Measurements from ENCODE around the gene BCAT1. TPM values are rescaled to one million over a fixed set of nuclear protein-coding genes. Genes with fewer than 3 reads are reported as not detected.
A peak's percentile ranks its signal among the peaks of the same experiment; 100 is the strongest.

Gene BCAT1
- total and polyA plus RNA-seq, 2 donors (not counting 3 experiments of a cell fraction or from before 2014, with no cell fraction given) = 21.6 to 267 TPM

DNA sequence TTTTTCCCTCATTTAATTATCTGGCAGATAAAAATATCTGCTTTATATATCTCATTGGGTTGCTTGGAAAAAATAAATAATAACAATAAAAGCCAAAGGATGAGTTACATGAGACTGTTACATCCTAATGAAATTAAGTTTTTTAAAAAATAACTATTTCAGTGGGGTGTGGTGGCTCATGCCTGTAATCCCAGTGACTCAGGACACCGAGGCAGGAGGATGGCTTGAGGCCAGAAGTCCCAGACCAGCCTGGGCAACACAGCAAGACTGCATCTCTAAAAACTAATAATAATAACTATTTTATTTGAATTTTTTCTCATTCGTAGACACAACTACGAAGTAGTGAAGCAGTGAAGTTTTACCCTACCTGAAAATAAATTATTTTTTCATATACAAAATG, 103.3 kb downstream of the BCAT1 start:
- H3K4me3 ChIP-seq (replicated peaks in 1 of 3; ENCODE audit: insufficient read depth in 1 of 3, low read depth in 1 of 3, low read length in 3 of 3) = no peak overlapping the region
- H3K79me2 ChIP-seq (ENCODE audit: control insufficient read depth, insufficient read depth, low read length) = peaks cover 7% of the 10 kb centered on the region
- no peak overlapping the region for H3K9ac ChIP-seq (replicated peaks; ENCODE audit: extremely low read depth, insufficient read depth, low read length)
- H3K4me2 ChIP-seq (ENCODE audit: insufficient read depth, low read length) = no peak overlapping the region
- peak; percentile 19 for TF ChIP-seq FOS (IDR thresholded peaks at IDR 0.05; ENCODE audit: borderline replicate concordance, insufficient read depth, low read length)
- TF ChIP-seq POLR2A (IDR thresholded peaks at IDR 0.05; ENCODE audit: low read depth, low read length) = no peak
- no TSS peak for BruUV-seq (replicated peaks)
- no peaks in the 10 kb centered on the region for H3K9me1 ChIP-seq (replicated peaks; ENCODE audit: control insufficient read depth, extremely low read depth, insufficient read depth, low read length)
- FAIRE-seq (no peak), DNase-seq (ENCODE audit: low read depth, low spot score) (no peak)
- H3K9me3 ChIP-seq (replicated peaks; ENCODE audit: control insufficient read depth, insufficient read depth, low read length) = no peaks in the 10 kb centered on the region
- no peak overlapping the region for H3K27ac ChIP-seq (ENCODE audit: insufficient read depth, low read depth, low read length)
- CTCF ChIA-PET = interaction anchor here (1.0 to 1.3 kb wide), 2 partner anchors 8 to 11 kb away, joined by 3 to 5 read pairs; no protein-coding TSS in a partner anchor
- dilution Hi-C loops (cut with MboI; ENCODE audit: extremely low pct_ligation_motif_present, low sequenced_read_pairs) (no loop called here), intact Hi-C loops (cut with micrococcal nuclease) (no loop called here)
- H4K20me1 ChIP-seq (replicated peaks; ENCODE audit: control insufficient read depth, extremely low read depth, insufficient read depth, low read length) = no peaks in the 10 kb centered on the region
- no peak overlapping the region for H2AFZ ChIP-seq (ENCODE audit: low read depth, low read length)
- POLR2A ChIA-PET = interaction anchor here (0.6 kb wide), 1 partner anchor 101 kb away, joined by 4 read pairs; no protein-coding TSS in a partner anchor
- no peaks in the 10 kb centered on the region for H3K27me3 ChIP-seq (ENCODE audit: control insufficient read depth in 2 of 2, insufficient read depth in 2 of 2, low read length in 2 of 2)
- H3K36me3 ChIP-seq (ENCODE audit: control insufficient read depth in 2 of 2, extremely low read depth in 1 of 2, insufficient read depth in 2 of 2, low read length in 2 of 2) = peaks cover 11 to 20% of the 10 kb centered on the region in 2 experiments
- peaks cover 5% of the 10 kb centered on the region for H3K4me1 ChIP-seq (ENCODE audit: control insufficient read depth, extremely low read depth, insufficient read depth, low read length)

GRCh38 chr12:24840046-24840800, 108.7 kb downstream of the BCAT1 start:
- Histone ChIP-seq H3K4me2 (ENCODE audit: insufficient read depth, low read length) (no peak overlapping the region), H3K4me1 (ENCODE audit: control insufficient read depth, extremely low read depth, insufficient read depth, low read length) (no peaks in the 10 kb centered on the region), H3K4me3 (replicated peaks in 1 of 3; ENCODE audit: insufficient read depth in 1 of 3, low read depth in 1 of 3, low read length in 3 of 3) (no peak overlapping the region), H3K27me3 (ENCODE audit: control insufficient read depth in 2 of 2, insufficient read depth in 2 of 2, low read length in 2 of 2) (no peaks in the 10 kb centered on the region), H3K9ac (replicated peaks; ENCODE audit: extremely low read depth, insufficient read depth, low read length) (no peak overlapping the region), H4K20me1 (replicated peaks; ENCODE audit: control insufficient read depth, extremely low read depth, insufficient read depth, low read length) (no peaks in the 10 kb centered on the region), H3K36me3 (ENCODE audit: control insufficient read depth in 2 of 2, extremely low read depth in 1 of 2, insufficient read depth in 2 of 2, low read length in 2 of 2) (peaks cover 2 to 25% of the 10 kb centered on the region in 2 experiments), H3K9me1 (replicated peaks; ENCODE audit: control insufficient read depth, extremely low read depth, insufficient read depth, low read length) (no peaks in the 10 kb centered on the region), H3K27ac (ENCODE audit: insufficient read depth, low read depth, low read length) (no peak overlapping the region), H2AFZ (ENCODE audit: low read depth, low read length) (no peak overlapping the region), H3K79me2 (ENCODE audit: control insufficient read depth, insufficient read depth, low read length) (peaks cover 4% of the 10 kb centered on the region), H3K9me3 (replicated peaks; ENCODE audit: control insufficient read depth, insufficient read depth, low read length) (no peaks in the 10 kb centered on the region)
- intact Hi-C loops (cut with micrococcal nuclease) = no loop called here
- no peak for DNase-seq (ENCODE audit: low read depth, low spot score)
- FAIRE-seq = no peak
- ChIA-PET CTCF (interaction anchor here (1.2 to 1.8 kb wide), 2 partner anchors 21 to 151 kb away, joined by 3 to 4 read pairs; no protein-coding TSS in a partner anchor), POLR2A (no interaction called here)
- TF ChIP-seq, protein P1, sequence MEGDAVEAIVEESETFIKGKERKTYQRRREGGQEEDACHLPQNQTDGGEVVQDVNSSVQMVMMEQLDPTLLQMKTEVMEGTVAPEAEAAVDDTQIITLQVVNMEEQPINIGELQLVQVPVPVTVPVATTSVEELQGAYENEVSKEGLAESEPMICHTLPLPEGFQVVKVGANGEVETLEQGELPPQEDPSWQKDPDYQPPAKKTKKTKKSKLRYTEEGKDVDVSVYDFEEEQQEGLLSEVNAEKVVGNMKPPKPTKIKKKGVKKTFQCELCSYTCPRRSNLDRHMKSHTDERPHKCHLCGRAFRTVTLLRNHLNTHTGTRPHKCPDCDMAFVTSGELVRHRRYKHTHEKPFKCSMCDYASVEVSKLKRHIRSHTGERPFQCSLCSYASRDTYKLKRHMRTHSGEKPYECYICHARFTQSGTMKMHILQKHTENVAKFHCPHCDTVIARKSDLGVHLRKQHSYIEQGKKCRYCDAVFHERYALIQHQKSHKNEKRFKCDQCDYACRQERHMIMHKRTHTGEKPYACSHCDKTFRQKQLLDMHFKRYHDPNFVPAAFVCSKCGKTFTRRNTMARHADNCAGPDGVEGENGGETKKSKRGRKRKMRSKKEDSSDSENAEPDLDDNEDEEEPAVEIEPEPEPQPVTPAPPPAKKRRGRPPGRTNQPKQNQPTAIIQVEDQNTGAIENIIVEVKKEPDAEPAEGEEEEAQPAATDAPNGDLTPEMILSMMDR (IDR thresholded peaks at IDR 0.05; ENCODE audit: extremely low read depth in 1 of 2, insufficient read depth in 1 of 2, low read depth in 1 of 2, low read length in 2 of 2) = no peak
- no peak for TF ChIP-seq POLR2A (IDR thresholded peaks at IDR 0.05; ENCODE audit: low read depth, low read length)
- no peak for TF ChIP-seq GATA2 (IDR thresholded peaks at IDR 0.05; ENCODE audit: insufficient read depth, insufficient read length, low read depth, low read length)
- no peak for TF ChIP-seq JUN (IDR thresholded peaks at IDR 0.05; ENCODE audit: borderline replicate concordance, insufficient read depth, insufficient read length, low read depth)
- TF ChIP-seq MAX (IDR thresholded peaks at IDR 0.05; ENCODE audit: insufficient read depth, insufficient read length) = no peak
- TF ChIP-seq FOS (IDR thresholded peaks at IDR 0.05; ENCODE audit: borderline replicate concordance, insufficient read depth, low read length) = no peak
- TF ChIP-seq POLR2AphosphoS5 (IDR thresholded peaks at IDR 0.05; ENCODE audit: insufficient read depth, low read depth, low read length) = no peak
- TF ChIP-seq EZH2 (IDR thresholded peaks at IDR 0.05; ENCODE audit: borderline replicate concordance, low read depth, low read length, severe bottlenecking) = no peak
- TF ChIP-seq MYC (IDR thresholded peaks at IDR 0.05; ENCODE audit: low read depth, low read length) = no peak
- BruUV-seq (replicated peaks) = no TSS peak
- dilution Hi-C loops (cut with MboI; ENCODE audit: extremely low pct_ligation_motif_present, low sequenced_read_pairs) = no loop called here
